Activated CD4-positive, CD25-positive, alpha-beta regulatory T cell treated with anti-CD3 and anti-CD28 coated beads, Interleukin-2, amount 50 U/mL, for 24 hours (primary cell): Measurements from ENCODE around the gene ECHDC3.
A peak's percentile ranks its signal among the peaks of the same experiment; 100 is the strongest.
"Not testable (repeated sequence)": the region's sequence is repeated elsewhere in the genome, so short reads cannot be mapped to it uniquely, and the experiment has no call there.

Experiments
- ATAC-seq, 2 donors: fragments of 150-1000 bp; cut with Tn5 transposase; one replicate each; pipeline ENCODE4 v1.10.0; 2021; ENCODE audit warnings: mild to moderate bottlenecking in 1 of 2, moderate library complexity in 1 of 2

The ECHDC3 gene

GRCh38 chr10:11716686-11717085 is 25.5 kb upstream of the ECHDC3 start:
- ATAC-seq: no peak

- ATAC-seq: no peak
These were observed 22.5 kb upstream of the ECHDC3 start for GRCh38 chr10:11719496-11720259.

GRCh38 chr10:11720260-11720741 is 21.9 kb upstream of the ECHDC3 start:
- peak in 1 of 2 donors; percentile 14 for ATAC-seq

- ATAC-seq: no peak
These were observed 20.4 kb upstream of the ECHDC3 start for GRCh38 chr10:11721806-11722205.

DNA sequence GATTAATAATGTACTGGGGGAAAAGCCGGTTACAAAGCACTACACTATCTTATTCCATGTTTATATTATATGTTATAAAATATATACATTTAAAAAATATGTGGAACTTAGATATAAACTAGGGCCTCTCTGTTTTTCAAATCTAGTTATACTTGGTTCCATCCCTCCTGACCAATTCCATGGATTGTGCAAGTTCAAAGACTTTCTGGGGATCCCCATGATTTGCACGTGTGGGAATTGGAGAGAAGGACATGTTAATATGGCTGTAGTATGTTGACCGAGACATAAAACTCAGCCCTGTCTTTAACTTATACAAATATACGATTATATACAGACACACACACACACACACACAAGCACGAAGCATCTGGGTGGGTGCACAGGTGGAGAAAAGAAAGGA is 18.8 kb upstream of the ECHDC3 start:
- ATAC-seq: no peak

DNA sequence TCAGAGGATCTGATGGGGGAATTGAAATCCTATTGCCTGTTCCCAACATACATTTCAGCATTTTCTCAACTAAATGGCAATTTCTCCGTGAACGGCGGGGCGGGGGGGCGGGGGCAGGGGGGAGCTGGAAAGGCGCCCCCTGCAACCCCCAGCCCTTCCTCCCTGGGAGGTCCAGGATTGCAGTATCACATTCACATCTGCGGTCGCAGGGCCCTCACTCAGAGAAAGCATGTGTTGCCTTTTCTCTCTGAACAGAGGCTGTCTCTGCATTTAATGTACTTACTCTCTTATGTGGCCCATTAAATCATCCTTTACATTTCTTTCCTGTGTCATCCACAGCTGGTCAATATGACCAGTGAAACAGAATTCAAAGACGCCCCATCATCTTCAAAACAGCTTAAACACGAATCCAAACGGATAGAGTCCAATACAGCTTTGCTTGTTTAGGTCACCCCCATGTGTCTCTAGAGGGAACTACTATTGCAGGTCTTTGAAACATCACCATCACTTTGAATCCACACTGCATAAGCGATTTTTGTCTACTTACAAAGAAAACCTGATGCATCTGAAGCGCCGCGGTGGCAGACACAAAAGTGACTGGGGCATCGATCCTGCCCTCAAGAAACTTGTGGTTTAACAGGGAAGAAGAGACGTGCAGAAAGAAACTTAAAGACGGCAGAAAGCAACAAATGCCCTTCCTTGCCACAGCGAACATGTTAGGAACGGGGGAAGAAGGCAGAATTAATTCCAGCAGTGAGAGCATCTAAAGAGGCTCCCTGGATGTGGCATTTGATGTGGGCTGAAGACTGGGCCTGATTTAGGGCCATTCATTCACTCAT is 17.0 kb upstream of the ECHDC3 start:
- ATAC-seq: no peak

DNA sequence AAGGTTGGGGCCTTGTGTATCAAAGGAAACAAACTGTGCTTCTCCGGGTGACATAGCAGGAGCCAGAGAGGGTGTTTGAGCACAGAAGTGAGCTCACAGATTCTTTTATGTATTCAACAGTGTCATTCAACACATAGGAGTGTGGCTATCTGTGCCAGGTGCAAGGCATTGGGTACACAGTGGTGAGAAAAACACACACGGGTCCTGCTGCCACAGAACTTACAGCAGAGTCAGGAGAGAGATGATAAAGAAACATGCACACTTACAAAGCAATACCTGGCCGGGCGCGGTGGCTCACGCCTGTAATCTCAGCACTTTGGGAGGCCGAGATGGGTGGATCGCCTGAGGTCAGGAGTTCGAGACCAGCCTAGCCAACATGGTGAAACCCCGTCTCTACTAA is 16.3 kb upstream of the ECHDC3 start:
- no peak for ATAC-seq

- ATAC-seq: no peak
These were observed 14.6 kb upstream of the ECHDC3 start for GRCh38 chr10:11727563-11727962.

DNA sequence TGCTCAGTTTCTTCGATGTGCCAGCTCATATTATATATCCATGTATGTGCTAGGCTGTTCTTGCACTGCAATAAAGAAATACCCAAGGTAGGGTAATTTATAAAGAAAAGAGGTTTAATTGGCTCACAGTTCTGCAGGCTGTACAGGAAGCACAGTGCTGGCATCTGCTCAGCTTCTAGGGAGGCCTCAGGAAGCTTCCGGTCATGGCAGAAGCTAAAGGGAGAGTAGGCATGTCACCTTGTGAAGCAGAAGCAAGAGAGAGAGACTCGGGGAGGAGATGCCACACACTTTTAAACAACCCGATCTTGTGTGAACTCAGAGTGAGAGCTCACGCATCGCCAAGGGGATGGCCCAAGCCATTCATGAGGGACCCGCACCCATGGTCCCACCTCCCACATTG is 13.8 kb upstream of the ECHDC3 start:
- ATAC-seq: no peak

DNA sequence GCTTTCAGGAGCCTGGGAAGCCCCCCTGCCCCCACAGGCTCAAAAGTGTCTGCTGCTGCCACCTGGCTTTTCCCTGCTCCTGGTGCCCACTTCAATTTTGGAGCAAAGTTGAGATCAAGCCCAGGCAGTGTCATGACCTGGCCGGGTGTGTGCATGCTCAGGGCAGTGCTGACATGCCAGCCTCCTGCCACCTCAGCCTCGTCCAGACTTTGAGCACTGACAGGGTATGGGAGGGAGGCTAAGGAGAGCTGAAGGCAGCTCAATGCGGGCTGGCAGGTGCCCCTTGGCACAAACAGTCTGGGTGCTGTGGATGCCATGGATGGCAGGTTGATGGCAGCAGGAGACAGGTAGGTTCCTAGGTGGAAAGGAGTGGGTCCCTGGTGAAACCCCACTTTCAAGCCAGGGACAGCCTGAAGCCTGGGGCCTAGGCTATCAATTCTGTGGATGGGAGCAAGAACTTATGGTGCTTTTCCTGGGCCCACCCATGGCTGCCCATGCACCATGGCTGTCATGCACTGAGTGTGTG is 12.3 kb upstream of the ECHDC3 start:
- no peak for ATAC-seq

GRCh38 chr10:11730779-11731178 is 11.4 kb upstream of the ECHDC3 start:
- ATAC-seq: no peak

- ATAC-seq: not testable (repeated sequence)
These were observed 5.4 kb upstream of the ECHDC3 start for GRCh38 chr10:11736767-11737166.

DNA sequence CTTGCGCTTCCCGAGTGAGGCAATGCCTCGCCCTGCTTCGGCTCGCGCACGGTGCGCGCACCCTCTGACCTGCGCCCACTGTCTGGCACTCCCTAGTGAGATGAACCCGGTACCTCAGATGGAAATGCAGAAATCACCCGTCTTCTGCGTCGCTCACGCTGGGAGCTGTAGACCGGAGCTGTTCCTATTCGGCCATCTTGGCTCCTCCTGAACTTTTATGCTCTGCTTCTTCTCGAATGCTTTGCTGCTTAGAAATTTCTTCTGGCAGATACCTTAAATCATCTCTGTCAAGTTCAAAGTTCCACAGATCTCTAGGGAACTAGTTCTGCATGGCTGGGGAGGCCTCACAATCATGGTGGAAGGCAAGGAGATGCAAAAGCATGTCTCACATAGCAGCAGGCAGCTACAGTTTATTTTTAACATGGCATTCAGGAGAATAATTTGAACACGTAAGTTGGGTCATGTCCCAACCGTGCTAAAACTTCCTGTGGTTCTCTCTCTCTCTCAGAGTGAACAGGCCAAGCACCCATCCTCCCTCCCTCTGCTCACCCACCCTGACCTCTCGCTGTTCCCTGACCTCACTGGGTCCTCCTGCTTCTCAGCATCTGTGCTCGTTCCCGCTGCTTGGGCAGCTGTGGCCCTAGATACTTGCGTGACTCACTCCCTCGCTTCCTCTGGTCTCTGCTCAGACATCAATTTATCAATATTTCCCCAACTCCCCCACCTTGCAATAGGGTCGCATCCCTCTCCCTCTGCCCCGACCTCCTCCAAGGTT is 4.7 kb upstream of the ECHDC3 start:
- not testable (repeated sequence) for ATAC-seq

- ATAC-seq: no peak
These were observed 1.3 kb upstream of the ECHDC3 start for GRCh38 chr10:11740907-11741306.

GRCh38 chr10:11741608-11742007 is 574 bp upstream of the ECHDC3 start:
- no peak for ATAC-seq

GRCh38 chr10:11742779-11743298 is 657 bp downstream of the ECHDC3 start:
- no peak for ATAC-seq

- ATAC-seq: no peak
These were observed 1.5 kb downstream of the ECHDC3 start for GRCh38 chr10:11743461-11744338.

DNA sequence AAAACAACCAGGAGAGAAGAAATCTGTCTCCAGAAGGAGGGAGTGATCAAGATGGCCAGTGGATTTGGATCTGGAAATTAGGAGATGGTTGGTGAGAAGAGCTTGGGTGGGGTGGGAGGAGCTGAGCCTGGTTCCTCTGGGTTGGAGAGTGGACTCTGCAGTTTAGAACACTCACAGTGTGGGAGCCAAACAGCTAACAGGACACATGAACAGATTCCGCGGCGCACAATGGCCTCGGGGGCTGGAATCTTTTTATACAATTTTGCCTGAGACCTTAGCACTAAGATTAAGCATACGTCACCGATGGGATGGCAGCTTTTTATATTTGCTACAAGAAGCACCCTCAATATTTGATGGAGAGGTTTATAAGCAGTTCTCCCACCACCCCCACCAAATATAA is 2.9 kb downstream of the ECHDC3 start:
- ATAC-seq: no peak

DNA sequence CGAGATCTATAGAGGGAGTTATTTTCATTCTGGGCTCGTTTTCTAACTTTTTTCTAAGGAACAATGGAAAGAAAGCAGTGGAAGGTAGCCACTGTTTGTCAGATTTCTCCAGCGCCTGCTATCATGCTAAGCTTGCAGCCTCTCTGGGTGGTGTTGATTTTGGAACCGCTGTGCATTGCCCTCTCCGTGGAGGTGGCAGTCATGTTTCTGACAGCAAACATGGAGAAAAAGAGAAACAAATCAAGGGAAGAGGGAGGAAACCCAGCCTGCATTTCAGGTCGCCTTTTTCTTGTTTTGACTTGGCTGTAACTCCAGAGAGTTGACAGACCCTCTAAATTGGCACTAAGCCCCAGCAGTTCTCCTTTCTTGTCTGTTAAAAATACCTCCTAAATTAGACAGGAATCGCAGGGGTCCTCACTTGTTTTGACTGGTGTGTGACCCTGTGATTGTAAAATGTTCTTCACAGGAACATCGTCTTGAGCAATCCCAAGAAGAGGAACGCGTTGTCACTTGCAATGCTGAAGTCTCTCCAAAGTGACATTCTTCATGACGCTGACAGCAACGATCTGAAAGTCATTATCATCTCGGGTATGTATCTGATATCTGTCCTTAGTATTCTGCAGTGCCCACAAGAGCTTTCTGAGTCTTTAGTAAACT is 4.8 kb downstream of the ECHDC3 start:
- no peak for ATAC-seq

- no peak for ATAC-seq
These were observed 6.7 kb downstream of the ECHDC3 start for GRCh38 chr10:11748866-11749265.

DNA sequence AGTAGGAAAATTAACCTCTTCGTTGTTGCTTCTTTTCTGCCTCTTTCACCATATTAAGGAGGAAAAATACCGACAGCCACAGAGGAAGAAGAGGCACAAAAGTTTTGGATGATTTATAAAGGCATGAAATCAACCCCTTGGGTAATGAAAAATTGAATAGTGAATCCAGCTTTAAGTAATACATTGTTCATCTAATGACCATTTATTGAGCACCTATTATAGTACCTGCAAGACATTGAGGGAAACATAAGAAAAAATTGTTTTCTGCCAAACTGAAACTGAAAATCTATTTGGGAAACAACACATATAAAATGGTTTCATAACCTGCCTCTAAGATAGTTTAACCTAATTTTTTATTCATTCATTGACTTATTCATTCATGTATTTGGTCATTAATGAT is 8.2 kb downstream of the ECHDC3 start:
- no peak for ATAC-seq
